Astrocyte of the cerebellum (primary cell): ENCODE measurements around the gene STXBP5.

Experiments used
- DNase-seq: peaks from one replicate; pipeline ENCODE4 v3.0.0-alpha.2; 2011; ENCODE audit warnings: low read depth
- H3K4me3 ChIP-seq: 2 replicates; pipeline ENCODE4 v1.5.1; 2011; ENCODE audit warnings: mild to moderate bottlenecking, low read depth, low read length, moderate library complexity
- CTCF ChIP-seq: IDR thresholded peaks from 2 replicates; pipeline ENCODE4 v1.5.1; 2012; ENCODE audit warnings: low read length, low read depth, moderate library complexity, mild to moderate bottlenecking; ENCODE audit errors: missing control alignments
- in situ Hi-C: cut with HindIII; loops from 2 replicates; pipeline ENCODE4 v1.10.0; 2017; ENCODE audit warnings: low sequenced_read_pairs

The STXBP5 gene

GRCh38 chr6:147437615-147438014, 233.4 kb downstream of the STXBP5 start:
- TF ChIP-seq CTCF, result no peak
- no peak for DNase-seq
- in situ Hi-C loops, result no loop called here

GRCh38 chr6:147438758-147439528, 234.7 kb downstream of the STXBP5 start:
- no peak for DNase-seq
- in situ Hi-C loops, result no loop called here
- no peak for TF ChIP-seq CTCF
- no peak overlapping the region for H3K4me3 ChIP-seq

More at GRCh38 chr6:147437615-147438014, 233.4 kb downstream of the STXBP5 start:
- H3K4me3 ChIP-seq, result no peak overlapping the region
